ENCODE measurements around the gene BCL2A1. TPM values are rescaled to one million over a fixed set of nuclear protein-coding genes. Genes with fewer than 3 reads are reported as not detected.

BCL2A1 gene
- total RNA-seq, 2 donors from 2014 or later = 0.86 to 1.5 TPM

DNA sequence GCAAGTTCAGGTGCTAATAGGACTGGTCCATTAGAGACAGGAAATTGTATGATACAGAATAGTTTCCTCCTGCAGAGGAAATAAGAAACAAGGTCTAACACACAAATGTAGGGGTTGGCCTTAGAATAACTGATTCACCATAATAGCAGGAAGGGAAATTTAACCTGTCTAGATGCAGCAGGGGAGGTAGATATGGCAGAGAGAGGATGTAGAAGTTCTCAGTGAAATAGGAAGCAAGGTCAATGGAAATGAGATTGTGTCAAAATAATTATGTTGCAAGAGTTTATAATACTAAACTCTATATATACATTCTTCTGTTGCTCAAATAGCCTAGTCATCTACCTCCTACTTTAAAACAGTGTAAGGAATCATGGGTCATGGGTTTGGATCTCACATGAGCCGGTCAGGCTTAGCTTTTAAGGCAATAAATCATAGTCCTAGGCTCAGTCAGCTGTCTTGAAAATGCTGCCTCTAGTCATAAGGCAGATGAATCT is 17.0 kb downstream of the BCL2A1 start:
- H3K4me1 ChIP-seq = no peaks in the 10 kb centered on the region
- intact Hi-C loops (cut with DNase I) = no loop called here
- no peak overlapping the region for H3K9ac ChIP-seq (ENCODE audit: low read depth in 2 of 2, low read length in 2 of 2)
- no peaks in the 10 kb centered on the region for H3K36me3 ChIP-seq
- no peaks in the 10 kb centered on the region for H3K27me3 ChIP-seq
- no peak for DNase-seq
- no peak overlapping the region for H3K4me3 ChIP-seq
- H3K9me3 ChIP-seq = no peaks in the 10 kb centered on the region
- no peak overlapping the region for H3K27ac ChIP-seq
- TF ChIP-seq, protein P1, sequence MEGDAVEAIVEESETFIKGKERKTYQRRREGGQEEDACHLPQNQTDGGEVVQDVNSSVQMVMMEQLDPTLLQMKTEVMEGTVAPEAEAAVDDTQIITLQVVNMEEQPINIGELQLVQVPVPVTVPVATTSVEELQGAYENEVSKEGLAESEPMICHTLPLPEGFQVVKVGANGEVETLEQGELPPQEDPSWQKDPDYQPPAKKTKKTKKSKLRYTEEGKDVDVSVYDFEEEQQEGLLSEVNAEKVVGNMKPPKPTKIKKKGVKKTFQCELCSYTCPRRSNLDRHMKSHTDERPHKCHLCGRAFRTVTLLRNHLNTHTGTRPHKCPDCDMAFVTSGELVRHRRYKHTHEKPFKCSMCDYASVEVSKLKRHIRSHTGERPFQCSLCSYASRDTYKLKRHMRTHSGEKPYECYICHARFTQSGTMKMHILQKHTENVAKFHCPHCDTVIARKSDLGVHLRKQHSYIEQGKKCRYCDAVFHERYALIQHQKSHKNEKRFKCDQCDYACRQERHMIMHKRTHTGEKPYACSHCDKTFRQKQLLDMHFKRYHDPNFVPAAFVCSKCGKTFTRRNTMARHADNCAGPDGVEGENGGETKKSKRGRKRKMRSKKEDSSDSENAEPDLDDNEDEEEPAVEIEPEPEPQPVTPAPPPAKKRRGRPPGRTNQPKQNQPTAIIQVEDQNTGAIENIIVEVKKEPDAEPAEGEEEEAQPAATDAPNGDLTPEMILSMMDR (IDR thresholded peaks at IDR 0.05) = no peak

DNA sequence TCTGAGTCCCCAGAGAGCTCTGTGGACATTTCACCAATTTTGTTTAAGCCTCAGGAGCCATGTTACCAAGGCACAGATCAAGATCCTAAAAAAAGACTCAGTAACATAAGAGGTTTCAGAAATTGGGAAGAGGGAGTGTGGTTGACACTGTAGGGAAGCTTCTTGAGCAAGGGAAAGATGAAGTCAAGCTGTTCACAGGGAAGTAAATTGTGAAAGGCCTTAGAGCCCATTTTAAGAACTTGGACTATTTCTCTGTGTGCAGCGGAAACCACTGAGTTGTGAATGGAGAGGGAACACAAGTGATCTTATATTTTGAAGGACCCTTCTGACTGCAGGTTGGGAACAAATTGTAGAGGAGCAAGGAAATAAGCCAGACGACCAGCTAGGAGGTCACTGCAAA is 18.7 kb downstream of the BCL2A1 start:
- no peaks in the 10 kb centered on the region for H3K4me1 ChIP-seq
- TF ChIP-seq, protein P1 (IDR thresholded peaks at IDR 0.05) = no peak
- H3K36me3 ChIP-seq = no peaks in the 10 kb centered on the region
- no peaks in the 10 kb centered on the region for H3K9me3 ChIP-seq
- H3K4me3 ChIP-seq = no peak overlapping the region
- no peak overlapping the region for H3K9ac ChIP-seq (ENCODE audit: low read depth in 2 of 2, low read length in 2 of 2)
- DNase-seq = no peak
- H3K27me3 ChIP-seq = no peaks in the 10 kb centered on the region
- no peak overlapping the region for H3K27ac ChIP-seq
- intact Hi-C loops (cut with DNase I) = no loop called here

DNA sequence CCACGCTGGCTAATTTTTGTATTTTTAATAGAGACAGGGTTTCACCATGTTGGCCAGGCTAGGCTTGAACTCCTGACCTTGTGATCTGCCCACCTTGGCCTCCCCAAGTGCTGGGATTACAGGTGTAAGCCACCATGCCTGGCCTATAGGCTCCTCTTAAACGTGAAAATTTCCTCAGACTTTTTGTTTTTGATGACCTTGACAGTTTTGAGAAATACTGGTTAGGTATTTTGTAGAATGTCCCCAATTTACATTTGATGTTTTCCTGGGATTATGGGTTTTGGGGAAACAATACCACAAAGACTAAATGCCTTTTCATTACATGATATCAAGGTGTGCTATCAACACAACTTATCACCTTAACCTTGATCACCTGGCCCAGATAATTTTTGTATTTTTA is 20.7 kb downstream of the BCL2A1 start:
- no peak overlapping the region for H3K27ac ChIP-seq
- no peak overlapping the region for H3K4me3 ChIP-seq
- DNase-seq = no peak
- TF ChIP-seq, protein P1 (IDR thresholded peaks at IDR 0.05) = no peak
- H3K4me1 ChIP-seq = no peaks in the 10 kb centered on the region
- no peaks in the 10 kb centered on the region for H3K9me3 ChIP-seq
- intact Hi-C loops (cut with DNase I) = no loop called here
- no peaks in the 10 kb centered on the region for H3K36me3 ChIP-seq
- no peak overlapping the region for H3K9ac ChIP-seq (ENCODE audit: low read depth in 2 of 2, low read length in 2 of 2)
- H3K27me3 ChIP-seq = no peaks in the 10 kb centered on the region

DNA sequence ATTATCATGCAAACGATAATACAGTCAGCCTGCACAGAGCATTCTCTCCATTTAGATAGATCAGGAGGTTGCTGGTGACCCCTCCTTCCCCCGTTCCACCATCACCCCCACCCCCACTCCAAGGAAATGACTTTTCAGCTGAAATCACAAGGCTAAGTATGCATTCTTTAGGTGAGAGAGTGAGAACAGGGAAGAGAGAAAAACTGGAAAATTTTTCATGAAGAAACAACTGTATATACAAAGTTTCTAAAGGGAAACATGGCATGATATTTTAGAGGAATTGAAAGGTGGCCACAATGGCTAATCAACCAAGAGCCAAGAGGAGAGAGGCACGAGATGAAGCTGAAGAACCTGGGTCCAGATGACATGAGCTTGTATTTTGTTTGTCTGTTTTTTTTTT is 22.2 kb downstream of the BCL2A1 start:
- no peaks in the 10 kb centered on the region for H3K9me3 ChIP-seq
- TF ChIP-seq, protein P1 (IDR thresholded peaks at IDR 0.05) = no peak
- H3K4me3 ChIP-seq = no peak overlapping the region
- no peaks in the 10 kb centered on the region for H3K4me1 ChIP-seq
- no peak overlapping the region for H3K27ac ChIP-seq
- no peaks in the 10 kb centered on the region for H3K27me3 ChIP-seq
- no peak for DNase-seq
- intact Hi-C loops (cut with DNase I) = no loop called here
- no peaks in the 10 kb centered on the region for H3K36me3 ChIP-seq
- no peak overlapping the region for H3K9ac ChIP-seq (ENCODE audit: low read depth in 2 of 2, low read length in 2 of 2)

DNA sequence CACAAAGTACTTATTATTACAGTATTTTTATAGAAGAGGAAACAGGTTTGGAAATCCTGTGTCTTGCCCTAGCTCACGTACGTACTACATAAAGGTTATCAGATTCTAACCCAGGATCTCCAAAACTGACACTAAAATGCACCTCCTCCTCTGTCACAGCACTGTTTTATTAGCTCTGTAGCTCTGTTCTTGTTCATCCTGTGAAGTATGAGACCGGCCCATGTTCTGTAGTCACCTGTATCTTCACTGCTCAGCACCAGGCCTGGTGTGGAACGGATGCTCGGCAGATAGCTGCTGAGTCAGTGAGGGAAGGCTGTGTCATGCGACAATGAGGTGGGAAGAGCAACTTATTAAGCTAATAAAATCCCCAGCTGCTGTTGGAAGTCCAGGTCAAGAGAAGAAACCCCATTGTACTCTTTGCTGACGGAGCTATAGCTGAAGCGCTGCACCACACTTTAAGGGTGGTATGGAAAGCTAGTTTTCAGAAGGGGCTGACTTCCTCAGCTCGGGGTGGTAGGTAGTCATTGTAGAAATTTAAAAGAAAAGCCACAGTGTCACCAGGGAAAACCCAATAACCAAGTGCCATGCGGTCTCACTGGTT is 22.8 kb downstream of the BCL2A1 start:
- Histone ChIP-seq H3K4me1 (no peaks in the 10 kb centered on the region), H3K27me3 (no peaks in the 10 kb centered on the region), H3K9me3 (no peaks in the 10 kb centered on the region), H3K9ac (ENCODE audit: low read depth in 2 of 2, low read length in 2 of 2) (no peak overlapping the region), H3K36me3 (no peaks in the 10 kb centered on the region), H3K4me3 (no peak overlapping the region), H3K27ac (no peak overlapping the region)
- intact Hi-C loops (cut with DNase I) = no loop called here
- no peak for DNase-seq
- TF ChIP-seq, protein P1 (IDR thresholded peaks at IDR 0.05) = no peak
